Measurements from ENCODE around the gene EBF4.

- TF ChIP-seq CTCF (IDR thresholded peaks at IDR 0.05) (peak; percentile 48 to 85 (median 83)), POLR2A (IDR thresholded peaks at IDR 0.05) (no peak)
Measured at GRCh38 chr20:2742934-2743559, 50.5 kb downstream of the EBF4 start.

Data from right lobe of liver (tissue), 4 donors.